PFSK-1 (cell line): ENCODE data around the gene PHLDB1.
A peak's percentile ranks its signal among the peaks of the same experiment; 100 is the strongest.

Experiments
- FOXP2 ChIP-seq: optimal IDR thresholded peaks from 2 replicates; pipeline ENCODE3; 2011; ENCODE audit warnings: borderline replicate concordance, control low read depth, inconsistent platforms; ENCODE audit not compliant: insufficient read depth; ENCODE audit errors: extremely low read length, extremely low read depth
- POLR2AphosphoS5 ChIP-seq: IDR thresholded peaks from 2 replicates; pipeline ENCODE4 v1.6.1; 2012; ENCODE audit warnings: low read depth, mild to moderate bottlenecking, control low read depth, low read length, moderate library complexity
- REST ChIP-seq, 2 experiments: IDR thresholded peaks; 2 replicates each; pipeline versions ENCODE4 v1.6.1 to v1.8.0; 2011 to 2012; ENCODE audit warnings: low read depth in 2 of 2, low read length in 2 of 2, control low read depth in 1 of 2, inconsistent platforms in 1 of 2, mild to moderate bottlenecking in 1 of 2, moderate library complexity in 1 of 2; ENCODE audit not compliant: insufficient read depth in 1 of 2
- SIN3A ChIP-seq: IDR thresholded peaks from 2 replicates; pipeline ENCODE4 v1.6.1; 2012; ENCODE audit warnings: mild to moderate bottlenecking, low read length, moderate library complexity, borderline replicate concordance; ENCODE audit not compliant: insufficient read depth
- TAF1 ChIP-seq: IDR thresholded peaks from 2 replicates; pipeline ENCODE4 v1.6.1; 2012; ENCODE audit warnings: low read length, control low read depth, borderline replicate concordance; ENCODE audit not compliant: insufficient read depth

Gene PHLDB1

GRCh38 chr11:118609380-118610224, 2.2 kb downstream of the PHLDB1 start:
- TF ChIP-seq SIN3A (no peak), REST (IDR thresholded peaks at IDR 0.05; ENCODE audit: insufficient read depth in 1 of 2, low read depth in 2 of 2, low read length in 2 of 2) (no peak)

GRCh38 chr11:118610225-118610772, 2.9 kb downstream of the PHLDB1 start:
- TF ChIP-seq SIN3A (no peak), TAF1 (no peak), REST (IDR thresholded peaks at IDR 0.05; ENCODE audit: insufficient read depth in 1 of 2, low read depth in 2 of 2, low read length in 2 of 2) (no peak), POLR2AphosphoS5 (no peak), FOXP2 (no peak)

GRCh38 chr11:118610773-118611432, 3.5 kb downstream of the PHLDB1 start:
- TF ChIP-seq FOXP2 (peak; percentile 84), POLR2AphosphoS5 (no peak), REST (IDR thresholded peaks at IDR 0.05; ENCODE audit: insufficient read depth in 1 of 2, low read depth in 2 of 2, low read length in 2 of 2) (no peak), SIN3A (no peak), TAF1 (no peak)

GRCh38 chr11:118612378-118612777, 5.0 kb downstream of the PHLDB1 start:
- TF ChIP-seq SIN3A, result no peak
- no peak for TF ChIP-seq REST (IDR thresholded peaks at IDR 0.05; ENCODE audit: insufficient read depth in 1 of 2, low read depth in 2 of 2, low read length in 2 of 2)
- TF ChIP-seq FOXP2, result peak; percentile 82
- no peak for TF ChIP-seq TAF1
